WTC11 (cell line): ENCODE data around the gene PQBP1.

Experiments
- CREM ChIP-seq: sonication (generic); formaldehyde crosslinking; IDR thresholded peaks from 2 replicates; pipeline ENCODE4 v1.8.1; 2022; ENCODE audit warnings: mild to moderate bottlenecking, missing genetic modification reagents, moderate library complexity
- TF ChIP-seq, protein P1 (sequence below): fragments of 200-600 bp; IDR thresholded peaks from 2 replicates; pipeline ENCODE4 v1.8.0; 2022; ENCODE audit warnings: antibody characterized with exemption

GRCh38 chrX:48945517-48946348 lies 48.0 kb downstream of the PQBP1 start:
- no peak for TF ChIP-seq CREM (CRISPR knock-in tag)
- TF ChIP-seq, protein P1, sequence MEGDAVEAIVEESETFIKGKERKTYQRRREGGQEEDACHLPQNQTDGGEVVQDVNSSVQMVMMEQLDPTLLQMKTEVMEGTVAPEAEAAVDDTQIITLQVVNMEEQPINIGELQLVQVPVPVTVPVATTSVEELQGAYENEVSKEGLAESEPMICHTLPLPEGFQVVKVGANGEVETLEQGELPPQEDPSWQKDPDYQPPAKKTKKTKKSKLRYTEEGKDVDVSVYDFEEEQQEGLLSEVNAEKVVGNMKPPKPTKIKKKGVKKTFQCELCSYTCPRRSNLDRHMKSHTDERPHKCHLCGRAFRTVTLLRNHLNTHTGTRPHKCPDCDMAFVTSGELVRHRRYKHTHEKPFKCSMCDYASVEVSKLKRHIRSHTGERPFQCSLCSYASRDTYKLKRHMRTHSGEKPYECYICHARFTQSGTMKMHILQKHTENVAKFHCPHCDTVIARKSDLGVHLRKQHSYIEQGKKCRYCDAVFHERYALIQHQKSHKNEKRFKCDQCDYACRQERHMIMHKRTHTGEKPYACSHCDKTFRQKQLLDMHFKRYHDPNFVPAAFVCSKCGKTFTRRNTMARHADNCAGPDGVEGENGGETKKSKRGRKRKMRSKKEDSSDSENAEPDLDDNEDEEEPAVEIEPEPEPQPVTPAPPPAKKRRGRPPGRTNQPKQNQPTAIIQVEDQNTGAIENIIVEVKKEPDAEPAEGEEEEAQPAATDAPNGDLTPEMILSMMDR: no peak
